ENCODE results near the gene ADAM12. TPM values are rescaled to one million over a fixed set of nuclear protein-coding genes. Genes with fewer than 3 reads are reported as not detected.

The ADAM12 gene
- total and polyA plus RNA-seq, 10 donors: 0.51 to 7.0 (median 1.0) TPM

DNA sequence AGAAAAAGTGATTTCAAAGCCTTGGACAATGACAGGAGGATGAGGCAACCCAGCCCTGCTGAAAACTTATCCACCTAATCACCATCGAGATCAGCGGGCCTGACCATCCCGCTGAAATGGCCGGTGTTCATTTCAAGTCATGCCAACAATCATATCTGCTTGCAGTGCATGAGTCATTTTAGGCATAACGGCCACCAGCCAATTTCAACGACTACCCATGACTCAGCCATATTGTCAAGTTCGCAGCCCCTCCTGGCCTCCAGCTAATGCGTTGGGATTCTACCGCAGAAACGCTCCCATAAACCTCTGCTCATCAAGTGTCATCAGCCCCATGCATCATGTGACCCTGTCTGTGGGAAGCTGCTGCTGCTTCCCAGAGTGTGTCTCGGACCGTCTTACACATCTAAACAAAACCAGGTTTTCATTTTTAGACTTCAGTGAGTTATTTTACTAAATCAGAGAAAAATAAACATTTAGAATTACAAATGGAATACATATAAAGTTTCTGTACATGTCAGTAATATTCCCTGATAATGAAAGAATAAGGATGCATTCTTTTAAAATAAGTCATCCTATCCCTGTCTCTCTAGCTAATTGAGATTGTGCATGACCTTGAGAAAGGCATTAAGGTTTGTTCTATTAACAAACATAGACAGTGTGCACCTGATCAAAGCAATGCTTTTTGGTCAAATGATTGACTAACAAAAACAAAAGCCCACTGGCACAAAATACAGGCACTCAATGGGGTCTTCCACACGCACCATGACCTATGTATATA, 188.9 kb downstream of the ADAM12 start:
- no peaks in the 10 kb centered on the region for H3K36me3 ChIP-seq
- H3K9me3 ChIP-seq: no peaks in the 10 kb centered on the region
- H3K4me3 ChIP-seq: no peak overlapping the region
- no peak overlapping the region for H3K27ac ChIP-seq
- no peaks in the 10 kb centered on the region for H3K27me3 ChIP-seq (replicated peaks in 1 of 7)
- DNase-seq: no peak
- TF ChIP-seq, protein P1, sequence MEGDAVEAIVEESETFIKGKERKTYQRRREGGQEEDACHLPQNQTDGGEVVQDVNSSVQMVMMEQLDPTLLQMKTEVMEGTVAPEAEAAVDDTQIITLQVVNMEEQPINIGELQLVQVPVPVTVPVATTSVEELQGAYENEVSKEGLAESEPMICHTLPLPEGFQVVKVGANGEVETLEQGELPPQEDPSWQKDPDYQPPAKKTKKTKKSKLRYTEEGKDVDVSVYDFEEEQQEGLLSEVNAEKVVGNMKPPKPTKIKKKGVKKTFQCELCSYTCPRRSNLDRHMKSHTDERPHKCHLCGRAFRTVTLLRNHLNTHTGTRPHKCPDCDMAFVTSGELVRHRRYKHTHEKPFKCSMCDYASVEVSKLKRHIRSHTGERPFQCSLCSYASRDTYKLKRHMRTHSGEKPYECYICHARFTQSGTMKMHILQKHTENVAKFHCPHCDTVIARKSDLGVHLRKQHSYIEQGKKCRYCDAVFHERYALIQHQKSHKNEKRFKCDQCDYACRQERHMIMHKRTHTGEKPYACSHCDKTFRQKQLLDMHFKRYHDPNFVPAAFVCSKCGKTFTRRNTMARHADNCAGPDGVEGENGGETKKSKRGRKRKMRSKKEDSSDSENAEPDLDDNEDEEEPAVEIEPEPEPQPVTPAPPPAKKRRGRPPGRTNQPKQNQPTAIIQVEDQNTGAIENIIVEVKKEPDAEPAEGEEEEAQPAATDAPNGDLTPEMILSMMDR (IDR thresholded peaks at IDR 0.05 in 8 of 11, conservative IDR thresholded peaks at IDR 0.05 in 3 of 11): no peak
- TF ChIP-seq POLR2AphosphoS5 (IDR thresholded peaks at IDR 0.05) (no peak), POLR2A (IDR thresholded peaks at IDR 0.05) (no peak)
- intact Hi-C loops (cut with DNase I; ENCODE audit: low total_unique reads): no loop called here
- no peaks in the 10 kb centered on the region for H3K4me1 ChIP-seq
- 89 to 96% (median 94%) methylated on average over 13 of the region's 13 CpGs for WGBS, 5 donors

DNA sequence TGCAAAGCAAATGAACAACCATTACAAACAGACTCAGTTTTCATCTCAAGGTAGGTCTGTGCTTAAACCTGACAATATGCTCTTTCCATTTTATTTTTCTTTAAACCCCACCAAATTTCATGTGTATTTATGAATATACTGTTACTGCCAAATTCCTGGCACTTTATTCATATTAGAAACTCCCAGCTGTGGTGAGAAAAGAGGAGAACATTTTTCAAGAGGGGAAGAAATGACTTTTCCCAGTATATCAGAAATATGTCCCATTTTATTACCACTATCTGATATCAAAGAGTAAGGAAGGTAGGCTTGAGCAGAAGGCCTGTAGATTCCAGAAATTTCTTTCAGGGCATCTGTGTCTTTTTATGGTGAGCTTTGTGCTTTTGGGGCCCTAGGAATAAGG, 189.6 kb downstream of the ADAM12 start:
- no peaks in the 10 kb centered on the region for H3K27me3 ChIP-seq (replicated peaks in 1 of 7)
- no peaks in the 10 kb centered on the region for H3K9me3 ChIP-seq
- H3K4me1 ChIP-seq: no peaks in the 10 kb centered on the region
- no peak overlapping the region for H3K27ac ChIP-seq
- no peak for DNase-seq
- no peaks in the 10 kb centered on the region for H3K36me3 ChIP-seq
- TF ChIP-seq POLR2A (IDR thresholded peaks at IDR 0.05): no peak
- TF ChIP-seq, protein P1 (IDR thresholded peaks at IDR 0.05 in 8 of 11, conservative IDR thresholded peaks at IDR 0.05 in 3 of 11): no peak
- no peak for TF ChIP-seq POLR2AphosphoS5 (IDR thresholded peaks at IDR 0.05)
- intact Hi-C loops (cut with DNase I; ENCODE audit: low total_unique reads): no loop called here
- no peak overlapping the region for H3K4me3 ChIP-seq

DNA sequence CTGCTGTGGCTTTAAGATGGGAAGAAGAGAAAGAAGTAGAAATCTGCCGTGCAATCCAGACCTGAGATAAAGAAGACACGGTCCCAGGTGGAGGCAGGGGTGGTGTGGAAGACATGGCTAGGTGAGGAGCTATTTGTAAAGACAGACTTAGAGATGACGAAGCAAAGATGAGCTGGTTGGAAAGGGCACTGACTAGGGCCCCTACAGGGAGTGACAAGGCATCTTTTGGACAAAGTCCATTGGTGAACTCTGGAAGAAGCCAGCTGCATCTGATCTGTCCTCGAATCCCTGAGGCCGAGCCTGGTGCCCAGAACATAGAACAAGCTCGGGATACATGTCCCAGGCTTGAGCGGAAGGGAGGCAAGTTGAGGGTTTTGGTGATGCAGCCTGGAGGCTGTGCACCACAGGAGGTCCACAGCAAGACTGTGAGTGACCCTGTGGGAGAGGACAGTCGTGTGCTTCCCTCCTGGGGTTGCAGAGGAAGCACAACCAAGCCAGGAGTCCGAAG, 191.2 kb downstream of the ADAM12 start:
- TF ChIP-seq POLR2AphosphoS5 (IDR thresholded peaks at IDR 0.05): no peak
- TF ChIP-seq POLR2A (IDR thresholded peaks at IDR 0.05): no peak
- TF ChIP-seq, protein P1 (IDR thresholded peaks at IDR 0.05 in 8 of 11, conservative IDR thresholded peaks at IDR 0.05 in 3 of 11): no peak
- no peak for DNase-seq
- no peaks in the 10 kb centered on the region for H3K36me3 ChIP-seq
- intact Hi-C loops (cut with DNase I; ENCODE audit: low total_unique reads): no loop called here
- no peak overlapping the region for H3K4me3 ChIP-seq
- H3K27ac ChIP-seq: no peak overlapping the region
- no peaks in the 10 kb centered on the region for H3K4me1 ChIP-seq
- WGBS, 5 donors: 81 to 91% (median 83%) methylated on average over 9 of the region's 9 CpGs
- H3K9me3 ChIP-seq: no peaks in the 10 kb centered on the region
- H3K27me3 ChIP-seq (replicated peaks in 1 of 7): no peaks in the 10 kb centered on the region

DNA sequence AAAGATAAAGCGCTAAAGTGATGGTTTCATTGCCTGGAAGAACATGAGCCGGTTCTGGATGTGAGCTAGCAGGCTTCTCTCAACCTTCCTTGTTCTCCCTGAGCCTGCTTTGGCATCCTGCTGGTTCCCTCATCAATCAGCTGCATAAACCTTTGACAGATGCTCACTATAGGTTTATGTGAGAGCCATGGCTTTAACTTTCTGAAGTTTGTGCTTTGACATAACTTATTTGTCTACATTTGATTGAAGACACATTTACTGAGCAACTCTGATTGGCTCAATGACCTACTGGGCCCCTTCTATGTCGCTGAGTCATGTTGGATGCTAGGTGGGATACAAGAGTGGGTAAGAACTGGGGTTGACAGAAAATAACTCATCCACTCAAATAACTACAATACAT, 192.0 kb downstream of the ADAM12 start:
- DNase-seq: no peak
- Histone ChIP-seq H3K4me1 (no peaks in the 10 kb centered on the region), H3K4me3 (no peak overlapping the region), H3K9me3 (peaks cover 0 to 4% (median 0%) of the 10 kb centered on the region in 8 donors), H3K36me3 (no peaks in the 10 kb centered on the region), H3K27me3 (replicated peaks in 1 of 7) (no peaks in the 10 kb centered on the region), H3K27ac (no peak overlapping the region)
- intact Hi-C loops (cut with DNase I; ENCODE audit: low total_unique reads): no loop called here
- TF ChIP-seq, protein P1 (IDR thresholded peaks at IDR 0.05 in 8 of 11, conservative IDR thresholded peaks at IDR 0.05 in 3 of 11): no peak
- TF ChIP-seq POLR2AphosphoS5 (IDR thresholded peaks at IDR 0.05): no peak
- TF ChIP-seq POLR2A (IDR thresholded peaks at IDR 0.05): no peak
- 88 to 98% (median 91%) methylated on average over 3 of the region's 3 CpGs for WGBS, 5 donors

Data from spleen (tissue), 11 donors.